Natural killer cell treated with Interleukin-12 subunit alpha and Interleukin-12 subunit beta and Interleukin-15 and Interleukin-18, amount 100 ng/mL, for 72 hours (primary cell): ENCODE results near the gene DAP. TPM values are rescaled to one million over a fixed set of nuclear protein-coding genes. Genes with fewer than 3 reads are reported as not detected.

Experiments
- ATAC-seq, 2 donors: fragments of 150-1000 bp; cut with Tn5 transposase in 1 of 2; sonication (Bioruptor Pico), chemical (Tn5 transposase) in 1 of 2; 2 replicates each; pipeline ENCODE4 v1.10.0; 2021
- DNase-seq: peaks from one replicate; pipeline ENCODE4 v3.0.0; 2022; ENCODE audit warnings: low spot score
- H3K27ac Mint-ChIP-seq, 2 donors: 1 replicate in 1 of 2; 2 replicates in 1 of 2; pipeline ENCODE4 v1.8.0; 2022; ENCODE audit warnings: mixed read lengths in 2 of 2, mild to moderate bottlenecking in 1 of 2, moderate library complexity in 1 of 2
- H3K27me3 Mint-ChIP-seq, 2 donors: 1 replicate in 1 of 2; 2 replicates in 1 of 2; pipeline ENCODE4 v1.8.0; 2022; ENCODE audit warnings: mixed read lengths in 2 of 2
- H3K36me3 Mint-ChIP-seq: one replicate; pipeline ENCODE4 v1.8.0; 2022; ENCODE audit warnings: mixed read lengths
- H3K4me1 Mint-ChIP-seq, 2 donors: 1 replicate in 1 of 2; 2 replicates in 1 of 2; pipeline ENCODE4 v1.8.0; 2022; ENCODE audit warnings: low read depth in 2 of 2, mixed read lengths in 2 of 2, mild to moderate bottlenecking in 1 of 2
- H3K4me3 Mint-ChIP-seq: one replicate; pipeline ENCODE4 v1.8.0; 2022; ENCODE audit warnings: mixed read lengths
- H3K9me3 Mint-ChIP-seq: 2 replicates; pipeline ENCODE4 v1.8.0; 2022; ENCODE audit warnings: mixed read lengths
- total RNA-seq, 2 donors: library from RNA; stranded (reverse); gene quantifications; one replicate each; pipeline ENCODE4 v1.2.3, GENCODE V29; 2022

The DAP gene
- total RNA-seq, 2 donors from 2014 or later = 80.1 to 84.3 TPM

- Mint-ChIP-seq H3K9me3 (no peaks in the 10 kb centered on the region), H3K4me1 (peaks cover 49 to 54% of the 10 kb centered on the region in 2 donors), H3K4me3 (no peak overlapping the region), H3K36me3 (no peaks in the 10 kb centered on the region), H3K27ac (peak overlapping the region in 1 of 2 donors; percentile 91), H3K27me3 (no peaks in the 10 kb centered on the region)
- DNase-seq = no peak
- ATAC-seq = peak in 1 of 2 donors; percentile 33
These were observed 53.6 kb downstream of the DAP start for GRCh38 chr5:10707198-10708142.

- Mint-ChIP-seq H3K9me3 (no peaks in the 10 kb centered on the region), H3K27ac (peak overlapping the region in 1 of 2 donors; percentile 91), H3K36me3 (no peaks in the 10 kb centered on the region), H3K4me3 (no peak overlapping the region), H3K27me3 (no peaks in the 10 kb centered on the region), H3K4me1 (peaks cover 42 to 46% of the 10 kb centered on the region in 2 donors)
- DNase-seq (no peak), ATAC-seq (no peak)
These were observed 54.7 kb downstream of the DAP start for GRCh38 chr5:10706326-10706725.

- peak overlapping the region; percentile 71 to 91 for H3K27ac Mint-ChIP-seq
- no peaks in the 10 kb centered on the region for H3K27me3 Mint-ChIP-seq
- H3K9me3 Mint-ChIP-seq = no peaks in the 10 kb centered on the region
- peaks cover 37 to 43% of the 10 kb centered on the region in 2 donors for H3K4me1 Mint-ChIP-seq
- no peaks in the 10 kb centered on the region for H3K36me3 Mint-ChIP-seq
- no peak overlapping the region for H3K4me3 Mint-ChIP-seq
- DNase-seq (no peak), ATAC-seq (no peak)
These were observed 55.3 kb downstream of the DAP start for GRCh38 chr5:10705747-10706146.

- H3K27ac Mint-ChIP-seq = peak overlapping the region; percentile 71 to 91
- H3K27me3 Mint-ChIP-seq = no peaks in the 10 kb centered on the region
- H3K9me3 Mint-ChIP-seq = no peaks in the 10 kb centered on the region
- no peaks in the 10 kb centered on the region for H3K36me3 Mint-ChIP-seq
- DNase-seq (no peak), ATAC-seq (peak; percentile 68 to 78)
- peaks cover 34 to 41% of the 10 kb centered on the region in 2 donors for H3K4me1 Mint-ChIP-seq
- H3K4me3 Mint-ChIP-seq = peak overlapping the region; percentile 50
These were observed 55.9 kb downstream of the DAP start for GRCh38 chr5:10704949-10705621.

GRCh38 chr5:10703676-10704075, 57.4 kb downstream of the DAP start:
- H3K27me3 Mint-ChIP-seq = no peaks in the 10 kb centered on the region
- H3K9me3 Mint-ChIP-seq = no peaks in the 10 kb centered on the region
- H3K27ac Mint-ChIP-seq = peak overlapping the region in 1 of 2 donors; percentile 91
- H3K4me1 Mint-ChIP-seq = peaks cover 34 to 42% of the 10 kb centered on the region in 2 donors
- DNase-seq (no peak), ATAC-seq (no peak)
- no peaks in the 10 kb centered on the region for H3K36me3 Mint-ChIP-seq
- no peak overlapping the region for H3K4me3 Mint-ChIP-seq

GRCh38 chr5:10702911-10703491, 58.0 kb downstream of the DAP start:
- H3K27me3 Mint-ChIP-seq = no peaks in the 10 kb centered on the region
- peak overlapping the region in 1 of 2 donors; percentile 91 for H3K27ac Mint-ChIP-seq
- ATAC-seq (no peak), DNase-seq (no peak)
- H3K4me1 Mint-ChIP-seq = peaks cover 28 to 37% of the 10 kb centered on the region in 2 donors
- H3K36me3 Mint-ChIP-seq = no peaks in the 10 kb centered on the region
- no peak overlapping the region for H3K4me3 Mint-ChIP-seq
- H3K9me3 Mint-ChIP-seq = no peaks in the 10 kb centered on the region

GRCh38 chr5:10702040-10702629, 58.9 kb downstream of the DAP start:
- Mint-ChIP-seq H3K4me3 (no peak overlapping the region), H3K27me3 (no peaks in the 10 kb centered on the region), H3K4me1 (peaks cover 27 to 32% of the 10 kb centered on the region in 2 donors), H3K27ac (no peak overlapping the region), H3K36me3 (no peaks in the 10 kb centered on the region), H3K9me3 (no peaks in the 10 kb centered on the region)
- DNase-seq (no peak), ATAC-seq (no peak)

- no peak for ATAC-seq
- no peaks in the 10 kb centered on the region for H3K9me3 Mint-ChIP-seq
- H3K4me1 Mint-ChIP-seq = peaks cover 25 to 30% of the 10 kb centered on the region in 2 donors
- no peak overlapping the region for H3K4me3 Mint-ChIP-seq
- no peak overlapping the region for H3K27ac Mint-ChIP-seq
- H3K36me3 Mint-ChIP-seq = no peaks in the 10 kb centered on the region
- no peak for DNase-seq
- H3K27me3 Mint-ChIP-seq = no peaks in the 10 kb centered on the region
These were observed 59.4 kb downstream of the DAP start for GRCh38 chr5:10701567-10702039.

GRCh38 chr5:10700516-10700915, 60.5 kb downstream of the DAP start:
- no peaks in the 10 kb centered on the region for H3K9me3 Mint-ChIP-seq
- H3K27me3 Mint-ChIP-seq = no peaks in the 10 kb centered on the region
- no peaks in the 10 kb centered on the region for H3K36me3 Mint-ChIP-seq
- no peak overlapping the region for H3K27ac Mint-ChIP-seq
- ATAC-seq = no peak
- peaks cover 32 to 37% of the 10 kb centered on the region in 2 donors for H3K4me1 Mint-ChIP-seq
- no peak overlapping the region for H3K4me3 Mint-ChIP-seq
- no peak for DNase-seq

GRCh38 chr5:10699987-10700386, 61.0 kb downstream of the DAP start:
- Mint-ChIP-seq H3K4me3 (no peak overlapping the region), H3K27ac (no peak overlapping the region), H3K36me3 (no peaks in the 10 kb centered on the region), H3K4me1 (peaks cover 32 to 37% of the 10 kb centered on the region in 2 donors), H3K27me3 (no peaks in the 10 kb centered on the region), H3K9me3 (no peaks in the 10 kb centered on the region)
- ATAC-seq (no peak), DNase-seq (no peak)

GRCh38 chr5:10699281-10699874, 61.7 kb downstream of the DAP start:
- Mint-ChIP-seq H3K4me1 (peaks cover 28 to 33% of the 10 kb centered on the region in 2 donors), H3K36me3 (no peaks in the 10 kb centered on the region), H3K27ac (no peak overlapping the region), H3K27me3 (no peaks in the 10 kb centered on the region), H3K9me3 (no peaks in the 10 kb centered on the region), H3K4me3 (no peak overlapping the region)
- DNase-seq (no peak), ATAC-seq (no peak)

GRCh38 chr5:10695759-10696543, 65.1 kb downstream of the DAP start:
- Mint-ChIP-seq H3K27me3 (no peaks in the 10 kb centered on the region), H3K4me3 (peak overlapping the region; percentile 59), H3K36me3 (no peaks in the 10 kb centered on the region), H3K4me1 (peaks cover 21 to 24% of the 10 kb centered on the region in 2 donors), H3K27ac (peak overlapping the region; percentile 46 to 69), H3K9me3 (no peaks in the 10 kb centered on the region)
- peak; percentile 89 to 90 for ATAC-seq
- no peak for DNase-seq
